WTC11 (cell line): Measurements from ENCODE around the gene PRCD. TPM values are rescaled to one million over a fixed set of nuclear protein-coding genes. Genes with fewer than 3 reads are reported as not detected.

Experiments
- ATAC-seq: fragments of 200-7000 bp; cut with Tn5 transposase; 2 replicates; pipeline ENCODE4 v1.10.0; 2021; ENCODE audit warnings: mild to moderate bottlenecking, moderate library complexity
- CTCF ChIA-PET: fragments of 300-600 bp; sonication (Branson Sonifier 250); formaldehyde crosslinking; loops from one replicate; lab custom pipeline; 2021; ENCODE audit warnings: antibody characterized with exemption; lab: Charles Lee
- POLR2A ChIA-PET: fragments of 350-600 bp; sonication (Branson Sonifier 250); formaldehyde crosslinking; loops from one replicate; lab custom pipeline; 2021; ENCODE audit warnings: antibody characterized with exemption; lab: Charles Lee
- DNase-seq: peaks from one replicate; pipeline ENCODE4 v3.0.0; 2021; ENCODE audit warnings: low spot score
- H3K27ac Mint-ChIP-seq: 2 replicates; pipeline ENCODE4 v1.8.0; 2021; ENCODE audit warnings: mixed read lengths
- H3K27me3 Mint-ChIP-seq: 2 replicates; pipeline ENCODE4 v1.8.0; 2021; ENCODE audit warnings: low read depth, mild to moderate bottlenecking, moderate library complexity, mixed read lengths
- H3K36me3 Mint-ChIP-seq: 2 replicates; pipeline ENCODE4 v1.8.0; 2021; ENCODE audit warnings: mixed read lengths
- H3K4me1 Mint-ChIP-seq: 2 replicates; pipeline ENCODE4 v1.8.0; 2022; ENCODE audit warnings: mixed read lengths
- H3K4me3 Mint-ChIP-seq: 2 replicates; pipeline ENCODE4 v1.8.0; 2021; ENCODE audit warnings: mild to moderate bottlenecking, moderate library complexity, mixed read lengths
- H3K9me3 Mint-ChIP-seq: 2 replicates; pipeline ENCODE4 v1.8.0; 2021; ENCODE audit warnings: mixed read lengths
- AR ChIP-seq: fragments of 250-450 bp; sonication (Bioruptor Pico); IDR thresholded peaks from 2 replicates; pipeline ENCODE4 v1.9.0; 2021; ENCODE audit warnings: mild to moderate bottlenecking
- CREM ChIP-seq: sonication (generic); formaldehyde crosslinking; IDR thresholded peaks from 2 replicates; pipeline ENCODE4 v1.8.1; 2022; ENCODE audit warnings: mild to moderate bottlenecking, missing genetic modification reagents, moderate library complexity
- E2F4 ChIP-seq: sonication (generic); formaldehyde crosslinking; IDR thresholded peaks from 2 replicates; pipeline ENCODE4 v1.8.1; 2022; ENCODE audit warnings: low read depth, mild to moderate bottlenecking, moderate library complexity, missing genetic modification reagents, borderline replicate concordance
- GTF2I ChIP-seq: fragments of 250-450 bp; sonication (Bioruptor Pico); conservative IDR thresholded peaks from 2 replicates; pipeline ENCODE4 v1.4.0; 2021; ENCODE audit warnings: mild to moderate bottlenecking
- JUN ChIP-seq: sonication (generic); formaldehyde crosslinking; IDR thresholded peaks from 2 replicates; pipeline ENCODE4 v1.8.0; 2023; ENCODE audit warnings: mild to moderate bottlenecking, missing genetic modification reagents
- OVOL2 ChIP-seq: fragments of 250-450 bp; sonication (Bioruptor Pico); IDR thresholded peaks from 2 replicates; pipeline ENCODE4 v1.9.0; 2021; ENCODE audit warnings: mild to moderate bottlenecking, borderline replicate concordance
- TCF7 ChIP-seq: sonication (generic); formaldehyde crosslinking; IDR thresholded peaks from 2 replicates; pipeline ENCODE4 v1.8.0; 2022; ENCODE audit warnings: mild to moderate bottlenecking, low read depth, missing genetic modification reagents, moderate library complexity
- TEAD1 ChIP-seq: sonication (generic); formaldehyde crosslinking; IDR thresholded peaks from 2 replicates; pipeline ENCODE4 v1.8.0; 2022; ENCODE audit warnings: mild to moderate bottlenecking, missing genetic modification reagents
- TEAD4 ChIP-seq: sonication (generic); formaldehyde crosslinking; IDR thresholded peaks from 2 replicates; pipeline ENCODE4 v1.8.0; 2022; ENCODE audit warnings: mild to moderate bottlenecking, missing genetic modification reagents
- ZBTB43 ChIP-seq: sonication (generic); formaldehyde crosslinking; IDR thresholded peaks from 2 replicates; pipeline ENCODE4 v1.8.1; 2023; ENCODE audit warnings: mild to moderate bottlenecking, missing genetic modification reagents
- ZMAT4 ChIP-seq: fragments of 250-450 bp; sonication (Bioruptor Pico); IDR thresholded peaks from 2 replicates; pipeline ENCODE4 v1.9.0; 2021; ENCODE audit warnings: mild to moderate bottlenecking
- ZNF121 ChIP-seq: sonication (generic); formaldehyde crosslinking; IDR thresholded peaks from 2 replicates; pipeline ENCODE4 v1.8.0; 2023; ENCODE audit warnings: missing genetic modification reagents
- ZNF281 ChIP-seq: sonication (generic); formaldehyde crosslinking; IDR thresholded peaks from 2 replicates; pipeline ENCODE4 v1.8.0; 2023; ENCODE audit warnings: mild to moderate bottlenecking, missing genetic modification reagents
- ZNF423 ChIP-seq: fragments of 250-450 bp; sonication (Bioruptor Pico); IDR thresholded peaks from 2 replicates; pipeline ENCODE4 v2.1.2; 2022; ENCODE audit warnings: mild to moderate bottlenecking, moderate library complexity
- ZSCAN18 ChIP-seq: fragments of 250-450 bp; sonication (Bioruptor Pico); IDR thresholded peaks from 2 replicates; pipeline ENCODE4 v2.1.2; 2022; ENCODE audit warnings: mild to moderate bottlenecking, moderate library complexity
- total RNA-seq: library from RNA; stranded (reverse); gene quantifications from 3 replicates; pipeline ENCODE4 v1.2.3, GENCODE V29; 2021

The PRCD gene
- total RNA-seq, 1 experiment from 2014 or later = 2.7 TPM

- TF ChIP-seq ZSCAN18 (CRISPR knock-in tag) = no peak
- TF ChIP-seq TCF7 (CRISPR knock-in tag) = no peak
- no peak for TF ChIP-seq E2F4 (CRISPR knock-in tag)
- no peak for TF ChIP-seq ZNF281 (CRISPR knock-in tag)
- TF ChIP-seq ZNF121 (CRISPR knock-in tag) = no peak
- no peak for TF ChIP-seq GTF2I (CRISPR knock-in tag)
- no peak for TF ChIP-seq TEAD4 (CRISPR knock-in tag)
- TF ChIP-seq, all 79 proteins: peak for 0
These were observed 46.2 kb upstream of the PRCD start (continued) for GRCh38 chr17:76493505-76494167.

GRCh38 chr17:76495663-76496400, 44.0 kb upstream of the PRCD start:
- Mint-ChIP-seq H3K4me1 (peaks cover 48% of the 10 kb centered on the region), H3K4me3 (no peak overlapping the region), H3K27ac (no peak overlapping the region), H3K9me3 (no peaks in the 10 kb centered on the region), H3K36me3 (no peaks in the 10 kb centered on the region), H3K27me3 (peaks cover 5% of the 10 kb centered on the region)
- POLR2A ChIA-PET = no interaction called here
- CTCF ChIA-PET = no interaction called here
- DNase-seq = no peak
- ATAC-seq = no peak
- no peak for TF ChIP-seq TEAD1
- TF ChIP-seq ZMAT4 = no peak
- TF ChIP-seq OVOL2 = no peak
- TF ChIP-seq ZBTB43 (CRISPR knock-in tag) = no peak
- no peak for TF ChIP-seq CREM (CRISPR knock-in tag)
- no peak for TF ChIP-seq ZNF423 (CRISPR knock-in tag)
- TF ChIP-seq AR (CRISPR knock-in tag) = no peak
- no peak for TF ChIP-seq JUN (CRISPR knock-in tag)
- TF ChIP-seq TEAD4 (CRISPR knock-in tag) = no peak
